HepG2 (cell line): ENCODE results near the gene ADGRL2. TPM values are rescaled to one million over a fixed set of nuclear protein-coding genes. Genes with fewer than 3 reads are reported as not detected.

Source experiments
- ATAC-seq: fragments of 200-7000 bp; cut with Tn5 transposase; 3 replicates; pipeline ENCODE4 v1.9.1; 2020; ENCODE audit warnings: mild to moderate bottlenecking, moderate library complexity
- BruUV-seq: library from RNA; stranded (reverse); fragments of 400-500 nt; replicated peaks from 2 replicates; lab custom pipeline; 2021; lab: Mats Ljungman, UMichigan
- CTCF ChIA-PET: fragments of 300-600 bp; formaldehyde crosslinking; extraction: SDS; loops from one replicate; lab custom pipeline; 2021; ENCODE audit warnings: low total read pairs, inconsistent platforms, low intra/inter-chr PET ratio; lab: Yijun Ruan, JAX
- POLR2A ChIA-PET: fragments of 350-600 bp; sonication (Branson Sonifier 250); formaldehyde crosslinking; loops from one replicate; lab custom pipeline; 2020; ENCODE audit warnings: antibody characterized with exemption, inconsistent platforms; lab: Yijun Ruan, JAX
- DNase-seq: peaks from one replicate; pipeline ENCODE4 v3.0.0-alpha.2; 2015; ENCODE audit warnings: low spot score
- FAIRE-seq: peaks from 3 replicates; lab custom pipeline; 2011; peaks lifted over from hg19 to GRCh38; lab: Jason Lieb, UNC
- H2AFZ ChIP-seq: one replicate; pipeline ENCODE4 v1.6.1; 2011; ENCODE audit warnings: low read length, inconsistent platforms
- H3K27ac ChIP-seq: fragments of 300-600 bp; 3 replicates; pipeline ENCODE4 v1.8.0; 2011; ENCODE audit warnings: mixed run types, mild to moderate bottlenecking, mixed read lengths, low read length, inconsistent platforms; ENCODE audit not compliant: insufficient read depth; ENCODE audit errors: extremely low read length
- H3K27me3 ChIP-seq, 2 experiments: fragments of 200-600 bp in 1 of 2; 2 replicates in 1 of 2; 3 replicates in 1 of 2; pipeline versions ENCODE4 v1.6.0 to v1.8.0; 2011; ENCODE audit warnings: low read length in 2 of 2, mild to moderate bottlenecking in 2 of 2, moderate library complexity in 2 of 2, inconsistent platforms in 1 of 2; ENCODE audit not compliant: insufficient read depth in 2 of 2, control insufficient read depth in 1 of 2
- H3K36me3 ChIP-seq, 2 experiments: fragments of 200-600 bp in 1 of 2; replicated peaks in 1 of 2; 2 replicates in 1 of 2; 3 replicates in 1 of 2; pipeline versions ENCODE4 v1.5.1 to v1.8.0; 2011; ENCODE audit warnings: low read length in 2 of 2, inconsistent platforms in 1 of 2; ENCODE audit not compliant: insufficient read depth in 2 of 2, control insufficient read depth in 1 of 2
- H3K4me1 ChIP-seq: 2 replicates; pipeline ENCODE4 v1.5.1; 2012; ENCODE audit warnings: low read length, inconsistent platforms; ENCODE audit not compliant: insufficient read depth
- H3K4me2 ChIP-seq: 2 replicates; pipeline ENCODE4 v1.6.0; 2011; ENCODE audit warnings: low read depth, low read length, inconsistent platforms
- H3K4me3 ChIP-seq, 3 experiments: fragments of 200-600 bp in 1 of 3; sonication (generic), shearing (Covaris generic) in 1 of 3; replicated peaks in 1 of 3; 2 replicates each; pipeline ENCODE4 v1.5.1; 2011 to 2016; ENCODE audit warnings: low read length in 3 of 3, inconsistent platforms in 2 of 3, low read depth in 2 of 3, mild to moderate bottlenecking in 2 of 3, control low read depth in 1 of 3, mixed read lengths in 1 of 3; ENCODE audit not compliant: insufficient read depth in 1 of 3
- H3K79me2 ChIP-seq: one replicate; pipeline ENCODE4 v1.6.1; 2011; ENCODE audit warnings: low read length, inconsistent platforms; ENCODE audit not compliant: insufficient read depth
- H3K9ac ChIP-seq: 2 replicates; pipeline ENCODE4 v1.6.0; 2011; ENCODE audit warnings: mild to moderate bottlenecking, low read depth, low read length, inconsistent platforms; ENCODE audit not compliant: insufficient read depth
- H3K9me3 ChIP-seq: 2 replicates; pipeline ENCODE4 v1.5.1; 2012; ENCODE audit warnings: mild to moderate bottlenecking, low read length
- H4K20me1 ChIP-seq: 2 replicates; pipeline ENCODE4 v1.6.0; 2011; ENCODE audit warnings: inconsistent platforms, mild to moderate bottlenecking, low read length, moderate library complexity; ENCODE audit not compliant: insufficient read depth
- GPN1 ChIP-seq: sonication (generic); formaldehyde crosslinking; IDR thresholded peaks from 2 replicates; pipeline ENCODE4 v1.5.1; 2020; ENCODE audit warnings: missing genetic modification reagents, borderline replicate concordance
- HOXA7 ChIP-seq: sonication (generic); formaldehyde crosslinking; IDR thresholded peaks from 2 replicates; pipeline ENCODE4 v1.8.1; 2022; ENCODE audit warnings: mild to moderate bottlenecking, missing genetic modification reagents, moderate library complexity
- KDM5B ChIP-seq: sonication (generic); formaldehyde crosslinking; IDR thresholded peaks from 2 replicates; pipeline ENCODE4 v1.4.0; 2020; ENCODE audit warnings: missing genetic modification reagents, mild to moderate bottlenecking, borderline replicate concordance
- MYNN ChIP-seq: sonication (generic); formaldehyde crosslinking; IDR thresholded peaks from 2 replicates; pipeline ENCODE4 v1.4.0; 2020; ENCODE audit warnings: mild to moderate bottlenecking, low read depth, missing genetic modification reagents
- NR2F2 ChIP-seq: IDR thresholded peaks from 2 replicates; pipeline ENCODE4 v1.6.1; 2012; ENCODE audit warnings: low read depth, inconsistent platforms, borderline replicate concordance
- ZFAT ChIP-seq: sonication (generic); formaldehyde crosslinking; conservative IDR thresholded peaks from 2 replicates; pipeline ENCODE4 v1.8.1; 2023; ENCODE audit warnings: missing genetic modification reagents, inconsistent platforms
- ZFP1 ChIP-seq: IDR thresholded peaks from 2 replicates; pipeline ENCODE4 v1.6.1; 2016
- ZFP36 ChIP-seq: fragments of 150-350 bp; IDR thresholded peaks from 2 replicates; pipeline ENCODE4 v1.6.1; 2018; ENCODE audit warnings: borderline replicate concordance, low read length, low read depth; ENCODE audit not compliant: partially characterized antibody
- ZNF274 ChIP-seq: sonication (generic); formaldehyde crosslinking; IDR thresholded peaks from 2 replicates; pipeline ENCODE4 v1.5.1; 2020; ENCODE audit warnings: mild to moderate bottlenecking, missing genetic modification reagents
- ZNF3 ChIP-seq: IDR thresholded peaks from 2 replicates; pipeline ENCODE4 v1.7.0; 2017; ENCODE audit warnings: inconsistent platforms
- ZNF333 ChIP-seq: sonication (generic); formaldehyde crosslinking; IDR thresholded peaks from 2 replicates; pipeline ENCODE4 v1.4.0; 2020; ENCODE audit warnings: mild to moderate bottlenecking, missing genetic modification reagents, borderline replicate concordance
- ZNF354B ChIP-seq: sonication (generic); formaldehyde crosslinking; IDR thresholded peaks from 2 replicates; pipeline ENCODE4 v1.8.0; 2022; ENCODE audit warnings: mild to moderate bottlenecking, missing genetic modification reagents
- ZNF619 ChIP-seq: sonication (generic); formaldehyde crosslinking; IDR thresholded peaks from 2 replicates; pipeline ENCODE4 v1.4.0; 2020; ENCODE audit warnings: mild to moderate bottlenecking, missing genetic modification reagents
- WGBS: methylation state at CpG from one replicate; pipeline ENCODE4 v1.1.6; 2017; ENCODE audit warnings: low lambda C conversion rate; 5-methylcytosine and 5-hydroxymethylcytosine counted together
- in situ Hi-C: cut with HindIII; loops from 2 replicates; pipeline ENCODE4 v1.10.0; 2017; ENCODE audit warnings: low pct_unique_long_range_greater_than_20kb; ENCODE audit not compliant: extremely low pct_ligation_motif_present
- intact Hi-C: fragments of 100-400 bp; cut with micrococcal nuclease; formaldehyde crosslinking; loops from one replicate; pipeline ENCODE4 v1.10.0; 2022; ENCODE audit not compliant: unreplicated experiment
- polyA plus RNA-seq, 8 experiments: library from polyadenylated mRNA; depleted of rRNA in 3 of 8; stranded (reverse) in 7 of 8; unstranded in 1 of 8; fragments of >200 nt; fragmentation: Illumina TruSeq in 4 of 8; extraction: Trizol in 4 of 8; gene quantifications; 2 replicates each; pipeline versions ENCODE4 v1.2.1 to v1.2.3, GENCODE V29; 2011 to 2016; ENCODE audit warnings: low read depth in 4 of 8, missing spikeins in 1 of 8, mixed read lengths in 1 of 8; ENCODE audit not compliant: insufficient read depth in 1 of 8
- total RNA-seq, 5 experiments: library from RNA; depleted of rRNA; stranded (reverse); fragments of >200 nt; fragmentation: Illumina TruSeq; extraction: Trizol; gene quantifications; 2 replicates each; pipeline ENCODE4 v1.2.3, GENCODE V29; 2016; ENCODE audit warnings: low read depth in 1 of 5
- TF ChIP-seq, protein P1 (sequence below): IDR thresholded peaks from 2 replicates; pipeline ENCODE4 v1.4.0; 2020; ENCODE audit warnings: mild to moderate bottlenecking, missing genetic modification reagents
- TF ChIP-seq, protein P2 (sequence below): sonication (generic); formaldehyde crosslinking; IDR thresholded peaks from 2 replicates; pipeline ENCODE4 v1.5.0; 2020; ENCODE audit warnings: mild to moderate bottlenecking, missing genetic modification reagents

Gene ADGRL2
- total and polyA plus RNA-seq, 2 of the 13 experiments (the other 11 are each of a cell fraction or from before 2014, with no cell fraction given): 15.3 to 31.6 TPM

DNA sequence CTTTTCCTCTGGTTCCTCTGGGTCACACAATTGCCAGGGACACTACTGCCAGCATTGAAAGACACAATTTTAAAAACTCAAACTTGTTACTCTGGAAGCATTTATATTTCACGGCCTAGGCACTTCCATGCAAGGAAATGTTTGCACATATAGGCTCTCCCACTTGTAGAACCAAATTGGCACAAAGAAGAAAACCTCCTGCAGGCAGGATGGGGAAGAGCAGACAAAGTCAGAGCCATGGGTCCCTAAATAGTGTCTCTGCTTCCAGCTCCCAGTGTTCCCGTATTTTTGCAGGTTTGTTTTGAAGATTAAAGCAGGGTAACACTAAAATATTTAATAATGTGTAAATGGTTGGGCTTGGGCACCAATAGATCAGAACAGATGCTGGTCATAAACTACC is 19.0 kb upstream of the ADGRL2 start (continued):
- TF ChIP-seq NR2F2: no peak
- no peak for TF ChIP-seq GPN1 (CRISPR knock-in tag)

DNA sequence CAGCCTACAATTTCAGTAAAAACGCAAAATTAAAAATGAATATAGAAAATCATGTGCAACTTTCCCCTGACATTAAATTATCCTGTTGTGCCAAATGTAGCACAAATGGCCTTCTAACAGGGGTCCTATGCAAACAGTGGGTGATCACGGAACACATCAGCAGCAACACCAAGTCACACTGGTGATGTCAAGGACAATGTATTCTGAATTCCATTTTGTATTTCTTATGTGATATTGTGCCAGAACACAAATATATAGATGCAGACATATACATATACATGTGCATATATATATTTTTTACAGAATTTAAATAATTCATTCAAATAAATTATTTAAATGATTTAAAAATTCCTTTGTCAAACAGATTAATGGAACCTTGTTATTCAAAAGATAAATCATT is 8.6 kb upstream of the ADGRL2 start:
- POLR2A ChIA-PET: no interaction called here
- CTCF ChIA-PET: no interaction called here
- Histone ChIP-seq H3K36me3 (no peaks in the 10 kb centered on the region), H3K27me3 (no peaks in the 10 kb centered on the region; a peak in 1 of 5 replicates), H2AFZ (no peak overlapping the region), H3K79me2 (no peaks in the 10 kb centered on the region), H3K9ac (no peak overlapping the region), H3K4me1 (no peaks in the 10 kb centered on the region)
- intact Hi-C loops: no loop called here
- FAIRE-seq: no peak
- no peak for TF ChIP-seq ZNF274 (CRISPR knock-in tag)
- TF ChIP-seq ZNF333: no peak
- TF ChIP-seq HOXA7 (CRISPR knock-in tag): no peak
- TF ChIP-seq, protein P1, sequence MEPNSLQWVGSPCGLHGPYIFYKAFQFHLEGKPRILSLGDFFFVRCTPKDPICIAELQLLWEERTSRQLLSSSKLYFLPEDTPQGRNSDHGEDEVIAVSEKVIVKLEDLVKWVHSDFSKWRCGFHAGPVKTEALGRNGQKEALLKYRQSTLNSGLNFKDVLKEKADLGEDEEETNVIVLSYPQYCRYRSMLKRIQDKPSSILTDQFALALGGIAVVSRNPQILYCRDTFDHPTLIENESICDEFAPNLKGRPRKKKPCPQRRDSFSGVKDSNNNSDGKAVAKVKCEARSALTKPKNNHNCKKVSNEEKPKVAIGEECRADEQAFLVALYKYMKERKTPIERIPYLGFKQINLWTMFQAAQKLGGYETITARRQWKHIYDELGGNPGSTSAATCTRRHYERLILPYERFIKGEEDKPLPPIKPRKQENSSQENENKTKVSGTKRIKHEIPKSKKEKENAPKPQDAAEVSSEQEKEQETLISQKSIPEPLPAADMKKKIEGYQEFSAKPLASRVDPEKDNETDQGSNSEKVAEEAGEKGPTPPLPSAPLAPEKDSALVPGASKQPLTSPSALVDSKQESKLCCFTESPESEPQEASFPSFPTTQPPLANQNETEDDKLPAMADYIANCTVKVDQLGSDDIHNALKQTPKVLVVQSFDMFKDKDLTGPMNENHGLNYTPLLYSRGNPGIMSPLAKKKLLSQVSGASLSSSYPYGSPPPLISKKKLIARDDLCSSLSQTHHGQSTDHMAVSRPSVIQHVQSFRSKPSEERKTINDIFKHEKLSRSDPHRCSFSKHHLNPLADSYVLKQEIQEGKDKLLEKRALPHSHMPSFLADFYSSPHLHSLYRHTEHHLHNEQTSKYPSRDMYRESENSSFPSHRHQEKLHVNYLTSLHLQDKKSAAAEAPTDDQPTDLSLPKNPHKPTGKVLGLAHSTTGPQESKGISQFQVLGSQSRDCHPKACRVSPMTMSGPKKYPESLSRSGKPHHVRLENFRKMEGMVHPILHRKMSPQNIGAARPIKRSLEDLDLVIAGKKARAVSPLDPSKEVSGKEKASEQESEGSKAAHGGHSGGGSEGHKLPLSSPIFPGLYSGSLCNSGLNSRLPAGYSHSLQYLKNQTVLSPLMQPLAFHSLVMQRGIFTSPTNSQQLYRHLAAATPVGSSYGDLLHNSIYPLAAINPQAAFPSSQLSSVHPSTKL (CRISPR knock-in tag): no peak
- no peak for TF ChIP-seq KDM5B (CRISPR knock-in tag)
- TF ChIP-seq, protein P2, sequence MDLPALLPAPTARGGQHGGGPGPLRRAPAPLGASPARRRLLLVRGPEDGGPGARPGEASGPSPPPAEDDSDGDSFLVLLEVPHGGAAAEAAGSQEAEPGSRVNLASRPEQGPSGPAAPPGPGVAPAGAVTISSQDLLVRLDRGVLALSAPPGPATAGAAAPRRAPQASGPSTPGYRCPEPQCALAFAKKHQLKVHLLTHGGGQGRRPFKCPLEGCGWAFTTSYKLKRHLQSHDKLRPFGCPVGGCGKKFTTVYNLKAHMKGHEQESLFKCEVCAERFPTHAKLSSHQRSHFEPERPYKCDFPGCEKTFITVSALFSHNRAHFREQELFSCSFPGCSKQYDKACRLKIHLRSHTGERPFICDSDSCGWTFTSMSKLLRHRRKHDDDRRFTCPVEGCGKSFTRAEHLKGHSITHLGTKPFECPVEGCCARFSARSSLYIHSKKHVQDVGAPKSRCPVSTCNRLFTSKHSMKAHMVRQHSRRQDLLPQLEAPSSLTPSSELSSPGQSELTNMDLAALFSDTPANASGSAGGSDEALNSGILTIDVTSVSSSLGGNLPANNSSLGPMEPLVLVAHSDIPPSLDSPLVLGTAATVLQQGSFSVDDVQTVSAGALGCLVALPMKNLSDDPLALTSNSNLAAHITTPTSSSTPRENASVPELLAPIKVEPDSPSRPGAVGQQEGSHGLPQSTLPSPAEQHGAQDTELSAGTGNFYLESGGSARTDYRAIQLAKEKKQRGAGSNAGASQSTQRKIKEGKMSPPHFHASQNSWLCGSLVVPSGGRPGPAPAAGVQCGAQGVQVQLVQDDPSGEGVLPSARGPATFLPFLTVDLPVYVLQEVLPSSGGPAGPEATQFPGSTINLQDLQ: no peak
- no peak for TF ChIP-seq ZNF619 (CRISPR knock-in tag)
- no peak for TF ChIP-seq MYNN
- no peak for TF ChIP-seq ZFP1 (CRISPR knock-in tag)
- no peak for TF ChIP-seq ZNF354B (CRISPR knock-in tag)
- no peak for TF ChIP-seq ZFP36
- no peak for TF ChIP-seq ZFAT
- no peak for TF ChIP-seq ZNF3
- TF ChIP-seq, all 625 proteins: peak for 0
- ATAC-seq (no peak), DNase-seq (no peak)
- 34% methylated on average over 2 of the region's 2 CpGs for WGBS
- H4K20me1 ChIP-seq: no peaks in the 10 kb centered on the region
- no peak overlapping the region for H3K27ac ChIP-seq
- no peaks in the 10 kb centered on the region for H3K9me3 ChIP-seq
- H3K4me2 ChIP-seq: no peak overlapping the region
- in situ Hi-C loops: no loop called here
- no TSS peak for BruUV-seq
- H3K4me3 ChIP-seq: no peak overlapping the region
